ENCODE results near the gene LRP1-AS.
A peak's percentile ranks its signal among the peaks of the same experiment; 100 is the strongest.

LRP1-AS gene

DNA sequence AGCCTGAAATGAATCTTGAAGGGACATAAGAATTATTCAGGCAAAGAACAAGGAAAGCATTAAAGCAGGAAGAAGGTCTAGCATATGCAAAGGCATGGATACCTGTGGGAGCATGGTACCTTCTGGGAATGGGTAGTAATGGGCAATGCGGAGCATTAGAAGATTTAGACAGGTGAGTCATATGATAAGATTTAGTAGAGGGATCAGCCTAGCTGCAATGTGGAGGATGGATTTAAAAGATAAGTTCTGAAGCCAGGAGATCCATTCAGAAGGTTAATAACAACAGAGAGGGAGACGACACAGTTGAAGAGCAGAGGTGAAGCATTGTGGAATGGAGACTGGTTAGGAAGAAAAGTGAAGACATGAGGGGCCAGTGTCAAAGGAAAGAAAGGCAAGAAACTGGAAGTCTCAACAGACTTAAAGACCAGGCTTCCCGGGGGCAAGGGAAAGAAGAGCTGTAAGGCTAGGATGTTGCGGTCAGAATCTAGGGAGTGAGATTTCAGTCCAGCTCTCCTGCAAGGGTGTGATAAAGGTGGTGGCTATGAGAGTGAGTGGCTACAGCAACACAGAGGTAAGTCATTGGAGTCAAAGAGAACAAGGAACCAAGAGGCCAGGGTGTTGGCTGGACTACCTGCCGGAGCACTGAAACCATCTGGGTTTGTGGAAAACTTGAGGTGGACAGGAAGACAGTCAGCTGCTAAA is 30.7 kb downstream of the LRP1-AS start:
- no peak for DNase-seq

- no peak for DNase-seq
Measured at GRCh38 chr12:57112492-57113294, 34.7 kb downstream of the LRP1-AS start.

DNA sequence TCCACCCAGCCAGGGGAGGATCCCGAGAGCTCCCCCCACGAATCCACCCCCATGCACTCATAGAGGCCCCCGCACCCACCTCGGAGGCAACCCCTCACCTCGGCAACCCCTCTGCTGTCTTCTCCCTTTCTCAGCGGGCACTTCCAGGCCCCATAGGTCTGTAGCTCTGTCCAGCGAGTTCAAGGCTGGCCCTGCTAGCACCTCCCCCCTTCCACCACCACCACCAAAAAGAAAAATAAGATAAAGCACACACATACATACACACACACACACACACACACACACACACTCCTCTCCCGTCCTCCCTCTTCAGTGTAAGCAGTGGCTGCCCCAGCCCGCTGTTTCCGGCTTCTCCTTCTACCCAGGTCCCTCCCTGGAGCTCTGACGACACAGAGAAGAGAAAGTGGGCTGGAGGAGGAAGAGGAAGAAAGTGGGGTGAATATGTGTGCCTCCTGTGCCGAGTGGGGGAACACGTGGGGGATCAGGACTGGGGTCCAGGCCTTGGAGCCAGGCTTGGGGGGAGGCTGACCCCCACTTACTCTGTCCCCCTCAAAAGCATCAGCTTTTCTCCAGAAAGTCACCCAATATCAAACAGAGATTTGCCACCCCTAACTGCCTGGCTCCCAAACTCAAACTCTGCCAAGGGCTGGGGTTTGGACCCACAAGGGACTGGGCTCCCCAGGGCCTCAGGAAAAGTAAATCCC is 36.2 kb downstream of the LRP1-AS start, which contains the start of gene STAT6:
Gene STAT6, minus strand, starts transcription at position 332 of the 704 bp plus-strand sequence. CDS start 3,084 bp downstream, outside the sequence.
- DNase-seq: no peak

DNA sequence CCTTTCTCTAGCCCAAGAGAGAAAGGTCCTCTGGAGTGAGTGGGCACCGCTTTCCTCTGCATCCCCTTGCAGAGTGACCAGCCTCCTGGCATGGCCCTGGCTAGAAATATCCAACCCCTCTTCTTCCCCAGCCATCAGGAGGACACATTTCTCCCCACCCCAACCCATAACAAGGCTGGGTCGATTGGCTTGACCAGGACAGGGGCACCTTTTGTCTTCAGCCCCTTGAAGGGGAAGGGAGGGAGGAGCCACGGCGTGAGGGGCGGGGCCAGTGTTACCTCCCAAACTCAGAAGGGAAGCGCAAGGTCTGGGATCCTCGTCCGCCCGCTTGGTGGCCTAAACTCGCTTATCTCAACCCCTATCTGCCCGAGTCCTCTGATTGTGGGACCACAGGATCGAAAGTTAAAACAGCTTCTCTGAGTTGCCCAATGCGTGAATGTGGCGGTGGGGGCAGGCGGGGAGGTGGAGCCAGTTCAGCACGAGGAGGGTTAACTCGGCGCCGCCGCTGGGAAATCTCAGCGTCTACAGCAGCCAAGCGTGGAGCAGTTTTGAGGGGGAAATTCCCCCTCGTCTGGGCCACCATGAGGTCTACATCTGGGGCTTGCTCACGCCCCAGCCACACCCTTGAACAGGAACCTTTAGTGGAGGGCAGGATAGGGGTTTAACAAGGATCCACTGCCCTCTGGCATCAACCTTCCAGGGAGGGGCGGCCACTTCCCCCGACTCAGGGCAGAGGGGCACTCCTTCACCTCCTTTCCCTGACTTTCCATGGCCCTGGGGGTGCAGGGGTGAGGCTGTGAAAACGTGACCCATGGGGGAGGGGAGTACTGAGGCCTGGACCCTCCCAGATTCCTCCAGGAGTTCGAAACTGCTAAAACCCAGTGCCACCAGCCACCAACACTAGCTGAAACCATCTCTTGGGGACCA is 37.1 kb downstream of the LRP1-AS start:
- DNase-seq: no peak

DNA sequence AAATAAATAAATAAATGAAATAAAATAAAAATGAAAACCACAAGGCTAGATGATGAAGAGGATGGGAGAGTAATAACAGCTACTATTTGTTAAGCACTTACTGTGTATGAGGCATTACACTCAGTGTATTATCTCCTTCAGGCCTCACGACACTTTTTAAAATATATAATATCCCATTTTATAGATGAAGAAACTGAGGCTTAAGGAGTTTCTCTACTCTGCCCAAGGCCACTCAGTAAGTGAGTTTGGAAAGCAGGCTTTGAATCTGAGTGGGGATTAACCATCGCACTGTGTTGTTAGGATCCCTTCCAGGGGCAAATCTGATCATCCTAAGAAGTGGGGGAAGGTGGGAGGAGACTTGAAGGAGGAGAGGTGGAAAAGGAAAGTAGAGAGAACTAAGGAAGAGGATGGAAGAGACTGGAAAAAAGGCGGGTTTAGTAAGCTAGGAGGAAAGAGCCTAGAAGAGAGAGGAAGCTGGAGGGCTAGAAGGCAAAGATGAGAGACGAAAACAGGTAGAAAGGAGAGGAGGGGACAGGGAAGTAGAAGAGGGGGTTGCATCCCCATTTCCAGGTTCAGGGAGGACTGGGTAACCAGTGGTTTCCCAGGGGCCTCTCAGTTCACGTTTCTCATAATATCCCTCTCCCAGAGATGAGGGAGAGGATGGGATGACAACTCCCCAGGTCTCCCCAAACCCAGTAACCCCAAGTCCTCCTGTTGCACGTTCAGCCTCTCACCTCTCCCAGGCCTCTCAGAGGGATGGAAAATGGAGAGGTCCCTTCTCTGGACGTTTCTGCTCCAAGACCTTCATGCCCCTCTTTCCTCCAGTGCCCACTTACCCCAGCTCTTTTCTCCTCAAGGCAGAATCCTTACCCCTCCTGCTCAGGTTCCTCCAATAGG is 38.0 kb downstream of the LRP1-AS start:
- no peak for DNase-seq

- no peak for DNase-seq
Measured at GRCh38 chr12:57107456-57108155, 39.8 kb downstream of the LRP1-AS start.

DNA sequence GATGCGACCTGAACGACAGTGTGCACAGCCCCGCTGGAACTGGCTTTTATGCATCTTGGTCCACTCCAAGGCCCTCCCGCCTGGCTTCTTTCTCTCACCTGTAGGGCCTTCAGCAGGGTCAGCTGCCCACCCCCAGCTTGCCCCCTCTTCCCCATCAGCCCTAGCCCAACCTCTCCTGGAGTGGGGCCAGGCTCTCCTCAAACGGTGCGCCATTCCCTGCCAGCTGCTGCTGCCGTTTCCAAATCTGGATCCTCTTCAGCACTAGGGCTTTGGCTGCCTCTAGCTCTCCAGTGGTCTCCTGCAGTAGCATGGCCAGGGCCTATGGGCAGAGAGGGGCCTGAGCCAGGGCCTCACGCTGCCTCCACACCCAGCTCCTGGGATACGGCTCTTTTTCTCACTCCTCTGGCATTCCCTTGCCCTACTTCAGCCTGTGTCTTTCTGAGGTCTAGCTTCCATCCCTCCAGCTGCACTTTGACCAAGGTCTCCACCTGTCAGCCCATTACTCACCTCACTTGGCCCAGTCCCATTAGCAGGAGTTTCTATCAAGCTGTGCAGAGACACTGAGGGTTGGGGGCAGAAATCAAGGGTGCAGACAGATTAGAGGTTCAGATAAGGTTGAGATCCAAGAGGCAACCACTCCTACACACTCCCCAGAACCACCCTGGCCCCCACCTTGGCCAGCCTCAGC is 41.3 kb downstream of the LRP1-AS start:
- peak; percentile 4 for DNase-seq

DNA sequence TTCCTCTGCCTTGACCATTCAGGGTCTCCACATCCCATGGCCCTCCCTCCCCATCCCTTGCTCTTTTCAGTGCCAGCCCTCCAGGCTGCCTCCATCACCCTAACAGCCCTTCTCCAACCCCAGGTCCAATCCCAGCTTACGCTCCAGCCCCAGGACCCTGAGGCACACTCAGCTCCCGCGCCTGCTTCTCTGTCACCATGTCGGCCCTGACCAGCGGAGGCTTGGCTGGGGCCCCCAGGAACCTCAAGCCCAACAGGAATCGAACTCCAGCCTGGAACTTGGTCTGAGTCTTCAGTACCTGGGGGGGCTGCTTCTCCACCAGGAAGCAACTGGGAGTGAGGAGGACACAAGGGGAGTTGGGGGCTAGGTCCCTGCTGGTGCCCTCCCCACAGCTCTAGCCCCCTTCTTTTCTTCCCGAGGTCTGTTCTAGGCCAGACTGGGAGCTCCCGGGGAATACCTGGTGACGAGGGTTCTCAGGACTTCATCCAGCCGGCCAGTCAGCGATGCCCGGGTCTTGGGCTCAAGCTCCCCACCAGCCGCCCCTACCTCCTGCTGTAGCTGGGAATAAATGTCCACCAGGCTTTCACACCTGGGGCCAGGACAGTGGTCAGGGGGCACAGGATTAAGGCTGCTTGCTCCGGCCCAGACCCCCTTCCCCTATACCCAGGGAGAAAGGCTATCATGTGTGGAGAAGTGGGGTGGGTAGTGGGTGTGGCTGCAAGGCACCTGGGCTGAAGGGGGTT is 42.2 kb downstream of the LRP1-AS start:
- DNase-seq: no peak

- no peak for DNase-seq
Measured at GRCh38 chr12:57104292-57104910, 43.0 kb downstream of the LRP1-AS start.

- no peak for DNase-seq
Measured at GRCh38 chr12:57103856-57104255, 43.6 kb downstream of the LRP1-AS start.

DNA sequence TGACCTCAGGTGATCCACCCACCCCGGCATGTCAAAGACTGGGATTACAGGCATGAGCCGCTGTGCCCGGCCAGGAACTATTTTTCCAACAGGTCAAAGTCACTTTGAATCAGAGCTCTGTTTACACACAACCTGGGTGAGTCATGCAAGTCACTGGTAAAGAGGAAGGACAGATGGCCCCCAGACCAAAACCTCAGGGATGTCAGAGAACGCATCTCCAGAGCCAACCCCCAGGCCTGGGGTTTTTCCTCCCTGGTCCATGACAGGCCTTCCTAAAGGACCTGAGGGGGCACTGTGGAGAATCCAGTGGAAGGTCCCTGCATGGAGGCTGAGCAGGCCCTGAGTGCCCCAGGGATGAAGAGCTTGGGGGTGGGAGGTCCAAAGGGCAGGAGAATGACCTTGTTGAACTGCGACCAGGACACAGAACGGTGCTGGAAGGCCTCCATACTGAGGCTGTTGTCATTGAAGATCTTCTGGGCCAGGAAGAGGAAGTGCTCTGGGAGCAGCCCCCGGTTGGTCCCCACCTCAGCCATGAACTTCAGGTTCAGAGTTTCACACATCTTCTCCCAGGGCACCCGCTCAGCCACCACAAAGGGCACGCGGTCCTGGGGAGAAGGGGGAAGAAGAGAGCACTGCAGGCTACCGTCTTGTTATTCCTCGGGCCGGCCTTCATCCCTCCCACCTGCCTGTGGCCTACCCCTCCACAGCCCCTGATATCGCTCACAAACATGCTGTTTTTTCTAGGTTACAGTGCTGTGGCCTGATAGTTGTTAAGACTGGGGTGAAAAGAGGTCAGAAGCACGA is 45.3 kb downstream of the LRP1-AS start:
- no peak for DNase-seq

DNA sequence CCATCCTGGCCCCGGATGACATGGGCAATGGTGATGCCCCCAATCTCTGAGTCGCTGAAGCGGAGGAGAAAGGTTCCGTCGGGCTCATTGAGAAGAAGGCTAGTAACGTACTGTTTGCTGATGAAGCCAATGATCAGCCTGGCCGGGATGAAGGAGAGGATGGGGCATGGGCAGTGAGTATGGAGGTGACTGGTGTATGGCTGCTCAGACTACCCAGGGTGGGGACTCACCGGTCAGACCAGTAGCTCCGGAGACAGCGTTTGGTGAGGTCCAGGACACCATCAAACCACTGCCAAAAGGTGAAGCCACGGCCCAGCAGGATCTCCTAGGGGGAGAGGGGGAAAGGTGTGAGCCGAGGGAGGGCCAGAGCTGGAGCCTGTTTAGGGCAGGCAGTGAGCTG is 47.7 kb downstream of the LRP1-AS start:
- no peak for DNase-seq

GRCh38 chr12:57099047-57099714 is 48.2 kb downstream of the LRP1-AS start:
- no peak for DNase-seq

DNA sequence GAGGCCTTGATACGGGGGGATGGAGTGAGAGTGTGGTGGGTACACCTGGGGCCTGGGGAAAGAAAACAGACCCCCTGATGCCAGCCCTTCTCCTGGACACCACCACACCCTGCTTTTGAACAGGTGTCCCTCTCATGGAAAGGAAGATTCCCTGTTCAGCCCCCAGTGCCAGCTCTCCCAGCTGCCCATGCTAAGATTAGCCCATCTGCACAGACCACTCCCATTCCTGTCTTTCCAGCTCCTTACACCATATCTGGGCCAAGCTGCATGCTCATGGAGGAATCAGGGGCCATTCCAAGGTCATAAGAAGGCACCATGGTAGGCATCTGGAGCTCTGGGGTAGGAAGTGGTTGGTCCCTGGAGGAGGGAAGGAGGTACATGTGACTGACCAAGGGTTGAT is 48.9 kb downstream of the LRP1-AS start:
- DNase-seq: no peak

- no peak for DNase-seq
Measured at GRCh38 chr12:57097554-57097835, 49.9 kb downstream of the LRP1-AS start.

DNA sequence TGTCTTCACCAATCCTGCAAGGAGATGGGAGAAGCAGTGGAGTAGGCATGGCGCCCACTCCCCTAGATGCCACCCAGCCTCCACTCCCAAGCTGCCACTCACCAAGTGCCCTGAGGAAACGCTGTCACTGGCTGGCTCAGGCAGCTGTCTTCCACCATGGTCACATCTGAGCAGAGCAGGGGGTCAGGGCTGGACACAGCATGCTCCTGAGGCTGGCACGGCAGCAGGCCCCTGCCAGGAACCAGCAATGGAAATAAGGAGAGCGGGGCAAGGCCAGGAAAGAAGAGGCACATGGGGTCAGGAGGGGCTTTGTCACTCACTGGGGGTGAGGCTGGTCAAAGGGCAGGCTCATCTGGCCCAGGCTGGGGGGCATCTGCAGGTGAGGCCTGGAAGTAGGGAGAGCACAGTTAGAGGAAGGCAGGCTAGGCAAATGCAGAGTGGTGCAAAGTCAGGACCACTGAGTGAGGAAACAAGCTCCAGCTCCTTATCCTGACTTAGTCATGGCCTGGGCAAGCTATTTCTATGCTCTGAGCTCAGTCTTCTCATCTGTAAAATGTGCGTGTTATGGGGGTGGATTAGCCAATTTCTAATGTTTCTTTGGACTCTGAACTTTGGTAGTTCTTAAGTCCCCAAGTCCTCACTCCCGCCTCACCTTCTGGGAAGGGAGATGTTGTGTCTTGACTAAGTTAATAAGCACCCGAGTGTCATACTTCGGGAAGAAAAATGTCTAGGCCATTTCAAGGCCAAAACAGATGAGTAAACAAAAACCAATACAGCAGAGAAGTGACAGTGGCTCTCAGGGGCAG is 50.5 kb downstream of the LRP1-AS start:
- no peak for DNase-seq

DNA sequence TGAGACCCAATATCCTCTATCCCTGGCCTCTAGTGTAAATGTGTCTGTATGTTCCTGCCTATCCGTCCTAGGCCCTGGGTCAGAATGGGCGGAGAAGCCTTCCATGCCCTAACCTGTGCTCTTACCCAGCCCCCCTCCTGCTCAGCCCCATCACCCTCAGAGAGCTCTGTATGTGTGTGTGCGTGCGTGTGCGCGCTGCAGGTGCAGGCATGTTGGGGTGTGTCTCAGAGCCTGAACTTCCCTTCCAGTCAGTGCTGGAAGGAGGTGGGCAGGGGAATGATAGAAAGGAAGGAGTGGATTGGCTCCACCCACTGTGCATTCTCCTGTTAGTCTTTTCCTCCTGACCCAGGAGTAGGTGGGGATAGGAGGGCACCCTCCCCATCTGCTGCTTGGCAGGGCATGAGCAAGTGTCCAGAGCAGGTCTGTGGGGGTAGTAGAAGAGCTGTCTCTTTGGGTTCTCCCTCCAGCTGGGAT is 51.3 kb downstream of the LRP1-AS start:
- peak; percentile 72 for DNase-seq
